Neural cell (in vitro differentiated cells): Measurements from ENCODE around the gene SFMBT1. TPM values are rescaled to one million over a fixed set of nuclear protein-coding genes. Genes with fewer than 3 reads are reported as not detected.

Experiments used
- H2AFZ ChIP-seq: fragments of 200-600, 300-800 bp; sonication (generic), shearing (Covaris generic); 2 replicates; pipeline ENCODE4 v1.6.0; 2014; ENCODE audit warnings: low read depth, mild to moderate bottlenecking, antibody characterized with exemption, low read length, moderate library complexity
- H3F3A ChIP-seq: fragments of 200-600 bp; shearing (Covaris generic); 2 replicates; pipeline ENCODE4 v1.6.1; 2016; ENCODE audit warnings: mild to moderate bottlenecking, moderate library complexity, mixed read lengths, antibody characterized with exemption, low read length; ENCODE audit not compliant: insufficient read depth, poor library complexity, severe bottlenecking
- H3K27ac ChIP-seq: fragments of 200-600, 300-800 bp; sonication (generic), shearing (Covaris generic); 2 replicates; pipeline ENCODE4 v1.5.1; 2014; ENCODE audit warnings: mild to moderate bottlenecking, low read length, moderate library complexity
- H3K27me3 ChIP-seq: fragments of 300-800, 200-600 bp; sonication (generic), shearing (Covaris generic); 2 replicates; pipeline ENCODE4 v1.6.0; 2014; ENCODE audit warnings: mild to moderate bottlenecking, low read depth, low read length, moderate library complexity; ENCODE audit not compliant: insufficient read depth
- H3K36me3 ChIP-seq: fragments of 300-800, 200-600 bp; sonication (generic), shearing (Covaris generic); 2 replicates; pipeline ENCODE4 v1.5.1; 2014; ENCODE audit warnings: mild to moderate bottlenecking, antibody characterized with exemption, low read length, moderate library complexity; ENCODE audit not compliant: insufficient read depth
- H3K4me2 ChIP-seq: fragments of 300-800, 200-600 bp; sonication (generic), shearing (Covaris generic); 2 replicates; pipeline ENCODE4 v1.6.0; 2014; ENCODE audit warnings: mild to moderate bottlenecking, low read length
- H3K4me3 ChIP-seq: fragments of 300-800, 200-600 bp; sonication (generic), shearing (Covaris generic); 2 replicates; pipeline ENCODE4 v1.5.1; 2014; ENCODE audit warnings: mild to moderate bottlenecking, low read length, moderate library complexity
- H3K79me2 ChIP-seq: fragments of 200-600 bp; shearing (Covaris generic); replicated peaks from 2 replicates; pipeline ENCODE4 v1.6.0; 2014; ENCODE audit warnings: mild to moderate bottlenecking, low read length, moderate library complexity; ENCODE audit not compliant: insufficient read depth
- H3K9ac ChIP-seq: fragments of 300-800, 200-600 bp; sonication (generic), shearing (Covaris generic); 2 replicates; pipeline ENCODE4 v1.6.1; 2016; ENCODE audit warnings: mild to moderate bottlenecking, low read length, mixed read lengths
- H3K9me2 ChIP-seq: fragments of 200-600 bp; shearing (Covaris generic); 2 replicates; pipeline ENCODE4 v1.6.1; 2016; ENCODE audit warnings: mild to moderate bottlenecking, low read length, mixed read lengths; ENCODE audit not compliant: insufficient read depth
- H3K9me3 ChIP-seq: fragments of 200-600, 300-800 bp; sonication (generic), shearing (Covaris generic); 2 replicates; pipeline ENCODE4 v1.6.1; 2016; ENCODE audit warnings: mild to moderate bottlenecking, mixed run types, low read length, moderate library complexity, mixed read lengths
- H4K20me1 ChIP-seq: fragments of 200-600 bp; shearing (Covaris generic); 2 replicates; pipeline ENCODE4 v1.6.1; 2016; ENCODE audit warnings: mild to moderate bottlenecking, mixed run types; ENCODE audit not compliant: insufficient read depth
- EP300 ChIP-seq: fragments of 450-650 bp; conservative IDR thresholded peaks from 2 replicates; pipeline ENCODE4 v1.6.1; 2014; ENCODE audit warnings: antibody characterized with exemption, mild to moderate bottlenecking, moderate library complexity; ENCODE audit not compliant: poor library complexity, severe bottlenecking
- EZH2 ChIP-seq: fragments of 200-600, 300-800 bp; shearing (Covaris generic), sonication (generic); IDR thresholded peaks from 2 replicates; pipeline ENCODE4 v1.6.1; 2014; ENCODE audit warnings: antibody characterized with exemption, low read length, borderline replicate concordance, mild to moderate bottlenecking; ENCODE audit not compliant: insufficient read depth, poor library complexity, severe bottlenecking
- MXI1 ChIP-seq: fragments of 450-650 bp; conservative IDR thresholded peaks from 2 replicates; pipeline ENCODE4 v1.6.1; 2014; ENCODE audit warnings: antibody characterized with exemption, mild to moderate bottlenecking; ENCODE audit not compliant: poor library complexity, severe bottlenecking
- POLR2AphosphoS5 ChIP-seq: IDR thresholded peaks from 2 replicates; pipeline ENCODE4 v1.6.1; 2012
- RAD21 ChIP-seq: fragments of 450-650 bp; conservative IDR thresholded peaks from 2 replicates; pipeline ENCODE4 v1.6.1; 2014; ENCODE audit warnings: antibody characterized with exemption, mild to moderate bottlenecking, moderate library complexity
- SMC3 ChIP-seq: fragments of 450-650 bp; conservative IDR thresholded peaks from 2 replicates; pipeline ENCODE4 v1.6.1; 2014; ENCODE audit warnings: antibody characterized with exemption, mild to moderate bottlenecking, moderate library complexity; ENCODE audit not compliant: poor library complexity
- TAF1 ChIP-seq: IDR thresholded peaks from 2 replicates; pipeline ENCODE4 v1.6.1; 2012; ENCODE audit warnings: low read depth
- polyA plus RNA-seq: library from polyadenylated mRNA; depleted of rRNA; stranded (reverse); fragments of >200 nt; gene quantifications from 2 replicates; pipeline ENCODE4 v1.2.3, GENCODE V29; 2014
- TF ChIP-seq, protein P1 (sequence below): IDR thresholded peaks from 2 replicates; pipeline ENCODE4 v1.6.1; 2012; ENCODE audit warnings: borderline replicate concordance
- TF ChIP-seq, protein P2 (sequence below): fragments of 450-650 bp; IDR thresholded peaks from 2 replicates; pipeline ENCODE4 v1.5.1; 2014; ENCODE audit warnings: antibody characterized with exemption, mild to moderate bottlenecking, moderate library complexity; ENCODE audit not compliant: poor library complexity, severe bottlenecking

Gene SFMBT1
- polyA plus RNA-seq, 1 donor from 2014 or later = 17.3 TPM

DNA sequence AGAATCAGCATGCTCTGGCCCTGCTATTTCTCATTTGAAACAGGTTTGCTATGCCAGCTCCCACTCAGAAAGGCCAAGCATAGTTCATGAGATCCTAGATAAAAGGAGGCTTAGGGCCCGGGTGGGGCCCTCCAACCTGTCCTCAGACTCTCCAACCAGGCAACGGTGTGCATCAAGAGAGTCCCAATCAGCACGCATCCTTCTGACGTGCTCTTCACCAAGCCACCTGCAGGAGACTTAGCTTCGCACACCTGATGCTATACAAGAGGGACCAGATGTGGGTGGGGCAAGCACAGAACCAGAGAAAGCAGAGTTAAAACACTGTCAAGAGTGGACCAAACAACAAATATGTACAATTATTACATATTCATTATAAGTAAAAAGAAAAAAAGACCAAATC, 165.8 kb downstream of the SFMBT1 start:
- Histone ChIP-seq H3K79me2 (no peaks in the 10 kb centered on the region), H3K36me3 (peaks cover 3% of the 10 kb centered on the region)
- TF ChIP-seq, protein P1, sequence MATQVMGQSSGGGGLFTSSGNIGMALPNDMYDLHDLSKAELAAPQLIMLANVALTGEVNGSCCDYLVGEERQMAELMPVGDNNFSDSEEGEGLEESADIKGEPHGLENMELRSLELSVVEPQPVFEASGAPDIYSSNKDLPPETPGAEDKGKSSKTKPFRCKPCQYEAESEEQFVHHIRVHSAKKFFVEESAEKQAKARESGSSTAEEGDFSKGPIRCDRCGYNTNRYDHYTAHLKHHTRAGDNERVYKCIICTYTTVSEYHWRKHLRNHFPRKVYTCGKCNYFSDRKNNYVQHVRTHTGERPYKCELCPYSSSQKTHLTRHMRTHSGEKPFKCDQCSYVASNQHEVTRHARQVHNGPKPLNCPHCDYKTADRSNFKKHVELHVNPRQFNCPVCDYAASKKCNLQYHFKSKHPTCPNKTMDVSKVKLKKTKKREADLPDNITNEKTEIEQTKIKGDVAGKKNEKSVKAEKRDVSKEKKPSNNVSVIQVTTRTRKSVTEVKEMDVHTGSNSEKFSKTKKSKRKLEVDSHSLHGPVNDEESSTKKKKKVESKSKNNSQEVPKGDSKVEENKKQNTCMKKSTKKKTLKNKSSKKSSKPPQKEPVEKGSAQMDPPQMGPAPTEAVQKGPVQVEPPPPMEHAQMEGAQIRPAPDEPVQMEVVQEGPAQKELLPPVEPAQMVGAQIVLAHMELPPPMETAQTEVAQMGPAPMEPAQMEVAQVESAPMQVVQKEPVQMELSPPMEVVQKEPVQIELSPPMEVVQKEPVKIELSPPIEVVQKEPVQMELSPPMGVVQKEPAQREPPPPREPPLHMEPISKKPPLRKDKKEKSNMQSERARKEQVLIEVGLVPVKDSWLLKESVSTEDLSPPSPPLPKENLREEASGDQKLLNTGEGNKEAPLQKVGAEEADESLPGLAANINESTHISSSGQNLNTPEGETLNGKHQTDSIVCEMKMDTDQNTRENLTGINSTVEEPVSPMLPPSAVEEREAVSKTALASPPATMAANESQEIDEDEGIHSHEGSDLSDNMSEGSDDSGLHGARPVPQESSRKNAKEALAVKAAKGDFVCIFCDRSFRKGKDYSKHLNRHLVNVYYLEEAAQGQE = no peak
- no peak for TF ChIP-seq SMC3
- TF ChIP-seq, protein P2, sequence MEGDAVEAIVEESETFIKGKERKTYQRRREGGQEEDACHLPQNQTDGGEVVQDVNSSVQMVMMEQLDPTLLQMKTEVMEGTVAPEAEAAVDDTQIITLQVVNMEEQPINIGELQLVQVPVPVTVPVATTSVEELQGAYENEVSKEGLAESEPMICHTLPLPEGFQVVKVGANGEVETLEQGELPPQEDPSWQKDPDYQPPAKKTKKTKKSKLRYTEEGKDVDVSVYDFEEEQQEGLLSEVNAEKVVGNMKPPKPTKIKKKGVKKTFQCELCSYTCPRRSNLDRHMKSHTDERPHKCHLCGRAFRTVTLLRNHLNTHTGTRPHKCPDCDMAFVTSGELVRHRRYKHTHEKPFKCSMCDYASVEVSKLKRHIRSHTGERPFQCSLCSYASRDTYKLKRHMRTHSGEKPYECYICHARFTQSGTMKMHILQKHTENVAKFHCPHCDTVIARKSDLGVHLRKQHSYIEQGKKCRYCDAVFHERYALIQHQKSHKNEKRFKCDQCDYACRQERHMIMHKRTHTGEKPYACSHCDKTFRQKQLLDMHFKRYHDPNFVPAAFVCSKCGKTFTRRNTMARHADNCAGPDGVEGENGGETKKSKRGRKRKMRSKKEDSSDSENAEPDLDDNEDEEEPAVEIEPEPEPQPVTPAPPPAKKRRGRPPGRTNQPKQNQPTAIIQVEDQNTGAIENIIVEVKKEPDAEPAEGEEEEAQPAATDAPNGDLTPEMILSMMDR = no peak
- TF ChIP-seq EP300 = no peak
- TF ChIP-seq MXI1 = no peak
- no peak for TF ChIP-seq TAF1
- TF ChIP-seq EZH2 = no peak
- TF ChIP-seq POLR2AphosphoS5 = no peak
- no peak for TF ChIP-seq RAD21

DNA sequence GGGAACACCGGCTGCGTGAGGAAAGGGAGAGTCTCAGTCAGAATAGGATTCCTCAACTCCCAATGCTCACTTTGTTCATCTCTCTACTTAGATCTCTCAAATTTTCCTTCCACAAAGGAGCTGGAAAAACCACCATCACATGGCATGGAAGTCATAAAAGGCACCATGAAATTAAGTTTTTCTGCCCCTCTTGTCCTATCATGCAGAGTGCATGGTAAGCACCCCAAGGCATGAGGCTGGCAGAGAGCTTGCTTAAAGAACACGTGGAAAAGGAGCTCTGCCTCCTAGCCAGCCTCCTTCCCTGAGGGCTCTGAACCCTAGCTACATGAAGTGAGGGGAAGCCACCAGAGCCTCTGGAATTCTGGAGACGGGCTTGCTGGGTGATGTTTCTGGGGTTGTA, 166.3 kb downstream of the SFMBT1 start:
- Histone ChIP-seq H3K79me2 (no peaks in the 10 kb centered on the region), H3K4me3 (no peak overlapping the region), H3K27me3 (no peaks in the 10 kb centered on the region), H4K20me1 (no peaks in the 10 kb centered on the region), H3K4me2 (no peak overlapping the region), H2AFZ (no peak overlapping the region), H3K9ac (no peak overlapping the region), H3K27ac (no peak overlapping the region), H3F3A (no peaks in the 10 kb centered on the region), H3K36me3 (peaks cover 2% of the 10 kb centered on the region), H3K9me2 (no peaks in the 10 kb centered on the region), H3K9me3 (no peaks in the 10 kb centered on the region)
- TF ChIP-seq, protein P1 = no peak
- TF ChIP-seq POLR2AphosphoS5 (no peak), TAF1 (no peak), SMC3 (no peak), RAD21 (no peak), EZH2 (no peak), MXI1 (no peak), EP300 (no peak)

More for the DNA sequence above, 165.8 kb downstream of the SFMBT1 start:
- no peak overlapping the region for H3K4me2 ChIP-seq
- no peak overlapping the region for H3K4me3 ChIP-seq
- no peak overlapping the region for H3K27ac ChIP-seq
- no peak overlapping the region for H2AFZ ChIP-seq
- no peaks in the 10 kb centered on the region for H3F3A ChIP-seq
- no peaks in the 10 kb centered on the region for H4K20me1 ChIP-seq
- H3K27me3 ChIP-seq = no peaks in the 10 kb centered on the region
- no peaks in the 10 kb centered on the region for H3K9me2 ChIP-seq
- no peaks in the 10 kb centered on the region for H3K9me3 ChIP-seq
- H3K9ac ChIP-seq = no peak overlapping the region
